GM19099 (cell line): ENCODE results near the gene CLCN7.

Source experiments
- POLR2A ChIP-seq: IDR thresholded peaks from 3 replicates; pipeline ENCODE4 v1.6.1; 2011; ENCODE audit warnings: low read depth; ENCODE audit not compliant: insufficient read length; ENCODE audit errors: extremely low read depth

The CLCN7 gene

GRCh38 chr16:1474796-1475551 is at the start of gene CLCN7:
Gene CLCN7, minus strand, starts transcription at chr16:1475028. Its CDS starts 54 bp downstream, at chr16:1474974.
- TF ChIP-seq POLR2A: peak; percentile 95

- no peak for TF ChIP-seq POLR2A
Observed at GRCh38 chr16:1524366-1524765, 49.5 kb upstream of the CLCN7 start.

GRCh38 chr16:1523581-1524245 is 48.9 kb upstream of the CLCN7 start:
- no peak for TF ChIP-seq POLR2A

GRCh38 chr16:1520461-1520860 is 45.6 kb upstream of the CLCN7 start:
- TF ChIP-seq POLR2A: no peak

GRCh38 chr16:1519831-1520230 is 45.0 kb upstream of the CLCN7 start:
- TF ChIP-seq POLR2A: no peak

- no peak for TF ChIP-seq POLR2A
Observed at GRCh38 chr16:1518626-1519135, 43.9 kb upstream of the CLCN7 start.

GRCh38 chr16:1514507-1514906 is 39.7 kb upstream of the CLCN7 start:
- no peak for TF ChIP-seq POLR2A

- TF ChIP-seq POLR2A: no peak
Observed at GRCh38 chr16:1512774-1513173, 37.9 kb upstream of the CLCN7 start.

- no peak for TF ChIP-seq POLR2A
Observed at GRCh38 chr16:1511662-1512569, 37.1 kb upstream of the CLCN7 start.

GRCh38 chr16:1510941-1511351 is 36.1 kb upstream of the CLCN7 start:
- TF ChIP-seq POLR2A: no peak

- no peak for TF ChIP-seq POLR2A
Observed at GRCh38 chr16:1510272-1510671, 35.4 kb upstream of the CLCN7 start.

- no peak for TF ChIP-seq POLR2A
Observed at GRCh38 chr16:1509307-1510221, 34.7 kb upstream of the CLCN7 start.

- no peak for TF ChIP-seq POLR2A
Observed at GRCh38 chr16:1508494-1509187, 33.8 kb upstream of the CLCN7 start.

GRCh38 chr16:1506494-1507213 is 31.8 kb upstream of the CLCN7 start:
- no peak for TF ChIP-seq POLR2A

- no peak for TF ChIP-seq POLR2A
Observed at GRCh38 chr16:1505912-1506311, 31.1 kb upstream of the CLCN7 start.
